ENCODE data around the gene SMIM32. TPM values are rescaled to one million over a fixed set of nuclear protein-coding genes. Genes with fewer than 3 reads are reported as not detected.

Gene SMIM32
- total RNA-seq, 4 donors from 2014 or later: not detected

DNA sequence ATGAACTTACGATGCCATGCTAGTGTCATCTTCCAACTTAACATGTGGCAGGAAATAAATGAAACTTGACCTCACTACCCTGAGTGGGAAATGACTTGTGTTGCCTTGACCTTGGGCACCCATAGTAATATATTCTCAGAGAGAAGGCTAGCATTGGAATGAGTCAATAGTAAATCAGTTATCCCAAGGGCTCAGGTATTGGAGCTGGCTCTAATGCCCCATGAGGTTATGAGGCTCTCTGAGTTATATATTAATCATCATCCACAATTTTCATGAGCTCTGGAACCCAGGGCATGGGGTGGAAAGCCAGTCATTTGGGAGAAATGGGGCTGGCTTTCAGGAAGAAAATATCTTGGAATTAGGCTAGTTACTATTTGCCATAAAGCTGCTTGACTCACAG is 42.4 kb upstream of the SMIM32 start:
- no peak overlapping the region for H3K4me3 ChIP-seq
- intact Hi-C loops (cut with DNase I): no loop called here
- H3K36me3 ChIP-seq: no peaks in the 10 kb centered on the region
- H3K27me3 ChIP-seq: no peaks in the 10 kb centered on the region
- no CpG with 5 or more reads among the region's 1 CpG for WGBS
- TF ChIP-seq EP300 (IDR thresholded peaks at IDR 0.05): no peak
- TF ChIP-seq, protein P1, sequence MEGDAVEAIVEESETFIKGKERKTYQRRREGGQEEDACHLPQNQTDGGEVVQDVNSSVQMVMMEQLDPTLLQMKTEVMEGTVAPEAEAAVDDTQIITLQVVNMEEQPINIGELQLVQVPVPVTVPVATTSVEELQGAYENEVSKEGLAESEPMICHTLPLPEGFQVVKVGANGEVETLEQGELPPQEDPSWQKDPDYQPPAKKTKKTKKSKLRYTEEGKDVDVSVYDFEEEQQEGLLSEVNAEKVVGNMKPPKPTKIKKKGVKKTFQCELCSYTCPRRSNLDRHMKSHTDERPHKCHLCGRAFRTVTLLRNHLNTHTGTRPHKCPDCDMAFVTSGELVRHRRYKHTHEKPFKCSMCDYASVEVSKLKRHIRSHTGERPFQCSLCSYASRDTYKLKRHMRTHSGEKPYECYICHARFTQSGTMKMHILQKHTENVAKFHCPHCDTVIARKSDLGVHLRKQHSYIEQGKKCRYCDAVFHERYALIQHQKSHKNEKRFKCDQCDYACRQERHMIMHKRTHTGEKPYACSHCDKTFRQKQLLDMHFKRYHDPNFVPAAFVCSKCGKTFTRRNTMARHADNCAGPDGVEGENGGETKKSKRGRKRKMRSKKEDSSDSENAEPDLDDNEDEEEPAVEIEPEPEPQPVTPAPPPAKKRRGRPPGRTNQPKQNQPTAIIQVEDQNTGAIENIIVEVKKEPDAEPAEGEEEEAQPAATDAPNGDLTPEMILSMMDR (IDR thresholded peaks at IDR 0.05): no peak
- no peaks in the 10 kb centered on the region for H3K4me1 ChIP-seq
- DNase-seq (ENCODE audit: extremely low spot score): no peak
- H3K9me3 ChIP-seq: no peaks in the 10 kb centered on the region
- H3K27ac ChIP-seq (replicated peaks in 1 of 4): no peak overlapping the region

DNA sequence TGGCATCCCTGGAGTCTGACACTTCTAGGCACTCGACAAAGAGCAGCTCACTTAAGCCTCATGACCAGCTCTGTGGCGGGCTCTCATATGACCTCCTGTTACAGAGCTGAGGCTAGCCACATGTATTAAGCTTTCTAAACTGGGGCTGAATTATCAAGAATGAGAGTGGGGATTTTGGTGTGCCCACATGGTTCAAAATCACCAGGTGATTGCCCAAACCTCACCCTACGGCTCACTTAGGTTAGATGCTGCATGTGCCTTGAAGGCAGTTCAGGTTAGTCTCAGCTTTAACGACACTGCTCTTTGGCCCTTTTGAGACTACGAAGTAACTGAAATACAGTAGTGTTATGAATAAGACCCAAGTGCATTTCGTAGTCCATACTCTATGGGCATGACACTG is 39.4 kb upstream of the SMIM32 start:
- TF ChIP-seq POLR2A (IDR thresholded peaks at IDR 0.05; ENCODE audit: low read depth) (no peak), POLR2AphosphoS5 (IDR thresholded peaks at IDR 0.05) (no peak), EP300 (IDR thresholded peaks at IDR 0.05) (no peak)
- TF ChIP-seq, protein P1 (IDR thresholded peaks at IDR 0.05): no peak
- H3K4me3 ChIP-seq: no peak overlapping the region
- WGBS: 89% methylated on average over 6 of the region's 6 CpGs
- no peak for DNase-seq (ENCODE audit: extremely low spot score)
- H3K27ac ChIP-seq (replicated peaks in 1 of 4): no peak overlapping the region
- H3K36me3 ChIP-seq: no peaks in the 10 kb centered on the region
- intact Hi-C loops (cut with DNase I): no loop called here
- no peaks in the 10 kb centered on the region for H3K9me3 ChIP-seq
- no peaks in the 10 kb centered on the region for H3K4me1 ChIP-seq
- H3K27me3 ChIP-seq: no peaks in the 10 kb centered on the region

DNA sequence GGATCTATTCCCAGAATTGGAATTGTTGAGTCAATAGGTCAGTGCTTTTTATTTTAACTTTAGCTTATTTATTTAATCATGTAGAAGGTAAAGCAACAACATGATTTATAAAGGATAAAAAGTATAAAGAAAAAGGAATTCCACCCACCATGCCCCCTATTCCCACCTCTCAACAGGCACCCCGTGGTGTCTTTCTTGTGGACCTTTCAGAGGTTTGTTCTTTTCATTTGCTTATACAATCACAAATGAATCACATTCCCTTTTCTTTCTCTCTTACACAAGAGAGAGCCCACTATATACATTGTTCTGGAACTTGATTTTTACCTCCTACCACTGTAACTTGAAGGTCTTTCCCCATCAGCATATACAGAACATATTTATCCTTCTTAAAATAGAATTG is 37.2 kb upstream of the SMIM32 start:
- no peak overlapping the region for H3K4me3 ChIP-seq
- no peak for DNase-seq (ENCODE audit: extremely low spot score)
- 26% methylated on average over 1 of the region's 1 CpG for WGBS
- H3K9me3 ChIP-seq: no peaks in the 10 kb centered on the region
- no peak overlapping the region for H3K27ac ChIP-seq (replicated peaks in 1 of 4)
- no peaks in the 10 kb centered on the region for H3K4me1 ChIP-seq
- no peaks in the 10 kb centered on the region for H3K27me3 ChIP-seq
- intact Hi-C loops (cut with DNase I): no loop called here
- no peaks in the 10 kb centered on the region for H3K36me3 ChIP-seq
- TF ChIP-seq, protein P1 (IDR thresholded peaks at IDR 0.05): no peak
- no peak for TF ChIP-seq POLR2A (IDR thresholded peaks at IDR 0.05; ENCODE audit: low read depth)
- TF ChIP-seq EP300 (IDR thresholded peaks at IDR 0.05): no peak
- TF ChIP-seq POLR2AphosphoS5 (IDR thresholded peaks at IDR 0.05): no peak

DNA sequence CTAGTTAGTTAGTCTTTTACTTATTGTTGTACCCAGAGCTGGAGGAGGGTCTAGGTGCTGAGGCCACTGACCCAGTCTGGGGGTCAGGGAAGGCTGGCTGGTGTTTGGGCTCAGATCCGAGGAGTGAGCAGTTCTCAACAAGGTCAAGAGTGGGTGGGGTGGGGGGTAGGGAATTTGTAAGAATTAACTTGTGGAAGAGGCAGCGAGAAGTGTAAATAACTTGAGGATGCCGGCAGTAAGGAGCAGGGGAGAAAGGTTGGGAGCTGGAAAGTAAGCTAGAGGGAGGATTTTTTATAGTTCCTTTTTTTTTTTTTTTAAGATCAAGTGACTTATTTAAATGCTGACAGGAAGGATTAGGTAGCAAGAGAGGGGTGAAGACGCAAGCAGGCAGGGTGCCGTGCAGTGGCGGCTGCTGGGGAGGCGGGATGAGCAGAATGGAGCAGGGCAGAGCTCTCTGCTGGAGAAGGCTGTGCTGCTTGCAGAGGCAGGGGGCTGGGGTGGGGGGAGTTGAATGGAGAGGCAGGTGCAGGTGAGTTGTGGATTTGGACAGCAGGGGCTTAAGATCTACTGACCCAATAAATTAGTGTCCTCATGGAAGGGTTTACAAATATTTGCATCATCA is 35.3 kb upstream of the SMIM32 start:
- TF ChIP-seq, protein P1 (IDR thresholded peaks at IDR 0.05): no peak
- TF ChIP-seq EP300 (IDR thresholded peaks at IDR 0.05) (no peak), POLR2A (IDR thresholded peaks at IDR 0.05; ENCODE audit: low read depth) (no peak), POLR2AphosphoS5 (IDR thresholded peaks at IDR 0.05) (no peak)
- Histone ChIP-seq H3K4me3 (no peak overlapping the region), H3K4me1 (no peaks in the 10 kb centered on the region), H3K27me3 (peaks cover 0 to 10% (median 0%) of the 10 kb centered on the region in 4 donors), H3K27ac (replicated peaks in 1 of 4) (no peak overlapping the region), H3K9me3 (no peaks in the 10 kb centered on the region), H3K36me3 (no peaks in the 10 kb centered on the region)
- no peak for DNase-seq (ENCODE audit: extremely low spot score)
- 53% methylated on average over 7 of the region's 7 CpGs for WGBS
- intact Hi-C loops (cut with DNase I): no loop called here

DNA sequence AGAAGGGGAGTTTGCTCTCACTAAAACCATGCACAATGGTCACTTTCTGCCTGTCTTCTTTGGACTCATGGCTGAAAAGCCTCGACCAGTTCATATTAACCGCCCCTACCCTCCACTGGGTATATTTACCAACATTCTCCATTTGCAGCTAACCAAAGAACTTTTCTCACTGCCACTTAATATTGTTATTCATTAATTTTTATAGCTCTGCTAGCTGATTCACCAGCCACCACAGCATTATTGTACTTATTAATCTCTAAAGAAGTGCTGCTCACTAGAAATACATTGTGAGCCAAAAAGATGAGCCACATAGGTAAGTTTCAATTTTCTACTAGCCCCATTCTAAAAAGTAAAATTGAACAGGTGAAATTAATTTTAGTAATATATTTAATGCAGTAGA is 33.4 kb upstream of the SMIM32 start:
- DNase-seq (ENCODE audit: extremely low spot score): no peak
- H3K4me1 ChIP-seq: no peaks in the 10 kb centered on the region
- TF ChIP-seq POLR2AphosphoS5 (IDR thresholded peaks at IDR 0.05) (no peak), EP300 (IDR thresholded peaks at IDR 0.05) (no peak), POLR2A (IDR thresholded peaks at IDR 0.05; ENCODE audit: low read depth) (no peak)
- TF ChIP-seq, protein P1 (IDR thresholded peaks at IDR 0.05): no peak
- peaks cover 0 to 10% (median 0%) of the 10 kb centered on the region in 4 donors for H3K27me3 ChIP-seq
- H3K4me3 ChIP-seq: no peak overlapping the region
- H3K9me3 ChIP-seq: peaks cover 0 to 4% (median 0%) of the 10 kb centered on the region in 4 donors
- 96% methylated on average over 2 of the region's 2 CpGs for WGBS
- no peaks in the 10 kb centered on the region for H3K36me3 ChIP-seq
- intact Hi-C loops (cut with DNase I): no loop called here
- H3K27ac ChIP-seq (replicated peaks in 1 of 4): no peak overlapping the region
